H9 (cell line): ENCODE data around the gene ERCC6L2. TPM values are rescaled to one million over a fixed set of nuclear protein-coding genes. Genes with fewer than 3 reads are reported as not detected.

Source experiments
- DNase-seq: peaks from one replicate; pipeline ENCODE4 v3.0.0-alpha.2; 2017
- H2AFZ ChIP-seq: one replicate; pipeline ENCODE4 v1.6.1; 2013; ENCODE audit warnings: mild to moderate bottlenecking, low read length, control low read depth, moderate library complexity
- H2AK5ac ChIP-seq: 2 replicates; pipeline ENCODE4 v1.6.1; 2013; ENCODE audit warnings: low read length, control low read depth, mixed read lengths; ENCODE audit not compliant: insufficient read length
- H2BK120ac ChIP-seq: one replicate; pipeline ENCODE4 v1.6.1; 2013; ENCODE audit warnings: low read depth, mild to moderate bottlenecking, low read length, control low read depth, inconsistent platforms; ENCODE audit not compliant: poor library complexity, severe bottlenecking
- H2BK12ac ChIP-seq: 2 replicates; pipeline ENCODE4 v1.6.1; 2013; ENCODE audit warnings: low read length, control low read depth, mixed read lengths, low read depth; ENCODE audit not compliant: insufficient read length
- H2BK15ac ChIP-seq: 2 replicates; pipeline ENCODE4 v1.6.1; 2013; ENCODE audit warnings: low read depth, low read length, control low read depth
- H2BK20ac ChIP-seq: one replicate; pipeline ENCODE4 v1.6.1; 2013; ENCODE audit warnings: low read depth, mild to moderate bottlenecking, low read length, control low read depth, inconsistent platforms; ENCODE audit not compliant: poor library complexity, severe bottlenecking
- H2BK5ac ChIP-seq: 2 replicates; pipeline ENCODE4 v1.6.1; 2013; ENCODE audit warnings: low read length, control low read depth, mixed read lengths; ENCODE audit not compliant: insufficient read length
- H3K14ac ChIP-seq: 2 replicates; pipeline ENCODE4 v1.6.1; 2013; ENCODE audit warnings: low read length, control low read depth; ENCODE audit not compliant: insufficient read depth
- H3K18ac ChIP-seq: 2 replicates; pipeline ENCODE4 v1.6.1; 2013; ENCODE audit warnings: low read depth, mild to moderate bottlenecking, mixed read lengths, low read length, control low read depth; ENCODE audit not compliant: insufficient read length
- H3K23ac ChIP-seq: 2 replicates; pipeline ENCODE4 v1.6.1; 2013; ENCODE audit warnings: low read length, control low read depth, mixed read lengths, low read depth; ENCODE audit not compliant: insufficient read length
- H3K23me2 ChIP-seq: 2 replicates; pipeline ENCODE4 v1.6.1; 2013; ENCODE audit warnings: low read depth, mild to moderate bottlenecking, mixed read lengths, low read length, control low read depth; ENCODE audit not compliant: insufficient read length, poor library complexity, severe bottlenecking
- H3K27ac ChIP-seq: 2 replicates; pipeline ENCODE4 v1.5.1; 2013; ENCODE audit warnings: low read length, control low read depth, mixed read lengths, low read depth; ENCODE audit not compliant: insufficient read length
- H3K27me3 ChIP-seq: 2 replicates; pipeline ENCODE4 v1.6.1; 2013; ENCODE audit warnings: low read length, control low read depth, inconsistent platforms; ENCODE audit not compliant: insufficient read depth
- H3K4ac ChIP-seq: 2 replicates; pipeline ENCODE4 v1.6.1; 2013; ENCODE audit warnings: low read depth, mild to moderate bottlenecking, control low read depth, inconsistent platforms, low read length, moderate library complexity
- H3K4me1 ChIP-seq: 2 replicates; pipeline ENCODE4 v1.6.1; 2013; ENCODE audit warnings: low read length, control low read depth, inconsistent platforms; ENCODE audit not compliant: insufficient read depth
- H3K4me2 ChIP-seq: 2 replicates; pipeline ENCODE4 v1.6.1; 2013; ENCODE audit warnings: low read length, control low read depth, mixed read lengths; ENCODE audit not compliant: insufficient read length, insufficient read depth
- H3K56ac ChIP-seq: 2 replicates; pipeline ENCODE4 v1.6.1; 2013; ENCODE audit warnings: low read depth, mild to moderate bottlenecking, mixed read lengths, low read length, control low read depth; ENCODE audit not compliant: insufficient read length
- H3K79me1 ChIP-seq: 2 replicates; pipeline ENCODE4 v1.6.1; 2013; ENCODE audit warnings: low read depth, mild to moderate bottlenecking, moderate library complexity, low read length, control low read depth, inconsistent platforms; ENCODE audit not compliant: insufficient read depth, poor library complexity, severe bottlenecking
- H3K79me2 ChIP-seq: 2 replicates; pipeline ENCODE4 v1.6.1; 2013; ENCODE audit warnings: low read length, control low read depth, inconsistent platforms; ENCODE audit not compliant: insufficient read depth
- H3K9ac ChIP-seq: 2 replicates; pipeline ENCODE4 v1.6.1; 2013; ENCODE audit warnings: low read length, control low read depth, mixed read lengths; ENCODE audit not compliant: insufficient read length; ENCODE audit errors: extremely low read depth
- H3K9me3 ChIP-seq: one replicate; pipeline ENCODE4 v1.6.1; 2013; ENCODE audit warnings: low read depth, low read length, inconsistent platforms; ENCODE audit not compliant: control insufficient read depth
- H3T11ph ChIP-seq: one replicate; pipeline ENCODE4 v1.6.1; 2013; ENCODE audit warnings: mild to moderate bottlenecking, low read length, control low read depth, inconsistent platforms
- H4K20me1 ChIP-seq: one replicate; pipeline ENCODE4 v1.6.1; 2013; ENCODE audit not compliant: control insufficient read depth, insufficient read length, insufficient read depth
- H4K5ac ChIP-seq: 2 replicates; pipeline ENCODE4 v1.6.1; 2013; ENCODE audit warnings: low read depth, mild to moderate bottlenecking, mixed read lengths, low read length, control low read depth; ENCODE audit not compliant: insufficient read length
- H4K8ac ChIP-seq: replicated peaks from 2 replicates; pipeline ENCODE4 v1.6.1; 2013; ENCODE audit warnings: low read length, control low read depth, mixed read lengths, low read depth; ENCODE audit not compliant: insufficient read length
- H4K91ac ChIP-seq: 2 replicates; pipeline ENCODE4 v1.6.1; 2013; ENCODE audit warnings: low read depth, mild to moderate bottlenecking, moderate library complexity, mixed read lengths, low read length, control low read depth; ENCODE audit not compliant: insufficient read length
- H3K27ac Mint-ChIP-seq, 3 experiments: 2 replicates in 2 of 3; 3 replicates in 1 of 3; pipeline ENCODE4 v1.8.0; 2020 to 2021; ENCODE audit warnings: mixed read lengths in 3 of 3, mild to moderate bottlenecking in 1 of 3, moderate library complexity in 1 of 3
- H3K27me3 Mint-ChIP-seq: 2 replicates; pipeline ENCODE4 v1.8.0; 2021; ENCODE audit warnings: low read depth, mild to moderate bottlenecking, moderate library complexity, mixed read lengths
- H3K36me3 Mint-ChIP-seq, 3 experiments: 2 replicates in 2 of 3; 3 replicates in 1 of 3; pipeline ENCODE4 v1.8.0; 2020 to 2021; ENCODE audit warnings: low read depth in 3 of 3, mixed read lengths in 3 of 3; ENCODE audit not compliant: insufficient read depth in 1 of 3
- H3K4me1 Mint-ChIP-seq, 2 experiments: 2 replicates each; pipeline ENCODE4 v1.8.0; 2020; ENCODE audit warnings: mixed read lengths in 2 of 2
- H3K4me3 Mint-ChIP-seq, 2 experiments: 2 replicates in 1 of 2; 3 replicates in 1 of 2; pipeline ENCODE4 v1.8.0; 2020 to 2021; ENCODE audit warnings: mild to moderate bottlenecking in 2 of 2, mixed read lengths in 2 of 2, moderate library complexity in 1 of 2
- H3K9me3 Mint-ChIP-seq, 2 experiments: 2 replicates in 1 of 2; 3 replicates in 1 of 2; pipeline ENCODE4 v1.8.0; 2020; ENCODE audit warnings: mild to moderate bottlenecking in 2 of 2, mixed read lengths in 2 of 2, moderate library complexity in 1 of 2
- CTCF ChIP-seq: fragments of 200-600 bp; sonication (generic); conservative IDR thresholded peaks from 3 replicates; pipeline ENCODE4 v1.8.0; 2021; ENCODE audit warnings: antibody characterized with exemption, mild to moderate bottlenecking
- total RNA-seq: library from RNA; stranded (reverse); gene quantifications from 2 replicates; pipeline ENCODE4 v1.2.1, GENCODE V29; 2021

The ERCC6L2 gene
- total RNA-seq, 1 experiment from 2014 or later, result 57.7 TPM

- Histone ChIP-seq H2BK120ac (no peak overlapping the region), H4K20me1 (no peaks in the 10 kb centered on the region), H3K27ac (no peak overlapping the region), H3K27me3 (no peaks in the 10 kb centered on the region), H3K23me2 (no peaks in the 10 kb centered on the region), H3K9ac (no peak overlapping the region), H2BK20ac (no peak overlapping the region), H4K5ac (no peak overlapping the region), H2BK5ac (no peak overlapping the region), H2BK12ac (no peak overlapping the region), H2AFZ (no peak overlapping the region), H3K4me2 (no peak overlapping the region), H2BK15ac (no peak overlapping the region), H4K91ac (no peak overlapping the region), H3T11ph (no peak overlapping the region), H3K14ac (no peak overlapping the region), H3K4me1 (no peaks in the 10 kb centered on the region), H3K18ac (no peak overlapping the region), H3K79me1 (no peaks in the 10 kb centered on the region), H2AK5ac (no peak overlapping the region), H3K79me2 (no peaks in the 10 kb centered on the region), H3K56ac (no peak overlapping the region), H3K9me3 (no peaks in the 10 kb centered on the region), H3K23ac (no peak overlapping the region), H3K4ac (no peak overlapping the region), H4K8ac (no peak overlapping the region)
- TF ChIP-seq CTCF, result no peak
- H3K4me1 Mint-ChIP-seq, result no peaks in the 10 kb centered on the region; a peak in 1 of 4 replicates
- no peak overlapping the region for H3K4me3 Mint-ChIP-seq
- no peak for DNase-seq
- H3K27ac Mint-ChIP-seq, result no peak overlapping the region
- no peaks in the 10 kb centered on the region for H3K36me3 Mint-ChIP-seq
- peaks cover 2% of the 10 kb centered on the region for H3K27me3 Mint-ChIP-seq
- no peaks in the 10 kb centered on the region for H3K9me3 Mint-ChIP-seq
Observed at GRCh38 chr9:95831810-95832209, 43.7 kb upstream of the ERCC6L2 start.
